ENCODE results near the gene ITPRIPL2.

Gene ITPRIPL2

GRCh38 chr16:19147627-19148026 lies 33.9 kb downstream of the ITPRIPL2 start:
- no peak for DNase-seq

GRCh38 chr16:19148189-19148588 lies 34.4 kb downstream of the ITPRIPL2 start:
- DNase-seq: no peak

GRCh38 chr16:19151310-19151709 lies 37.5 kb downstream of the ITPRIPL2 start:
- DNase-seq: no peak

- no peak for DNase-seq
Measured at GRCh38 chr16:19152042-19152441, 38.3 kb downstream of the ITPRIPL2 start.

GRCh38 chr16:19153876-19154275 lies 40.1 kb downstream of the ITPRIPL2 start:
- no peak for DNase-seq

- no peak for DNase-seq
Measured at GRCh38 chr16:19162085-19162484, 48.3 kb downstream of the ITPRIPL2 start.

- DNase-seq: no peak
Measured at GRCh38 chr16:19163215-19163614, 49.5 kb downstream of the ITPRIPL2 start.

- no peak for DNase-seq
Measured at GRCh38 chr16:19164285-19164684, 50.5 kb downstream of the ITPRIPL2 start.

GRCh38 chr16:19165101-19165500 lies 51.3 kb downstream of the ITPRIPL2 start:
- no peak for DNase-seq

GRCh38 chr16:19166500-19166899 lies 52.7 kb downstream of the ITPRIPL2 start:
- peak; percentile 49 for DNase-seq

GRCh38 chr16:19167710-19168370 lies 54.1 kb downstream of the ITPRIPL2 start, which contains the start of gene SYT17:
Gene SYT17 (plus strand): TSS chr16:19168240. CDS start chr16:19168647, 407 bp downstream.
- peak; percentile 42 for DNase-seq

- DNase-seq: peak; percentile 59
Measured at GRCh38 chr16:19168371-19169081, 54.8 kb downstream of the ITPRIPL2 start.

- DNase-seq: no peak
Measured at GRCh38 chr16:19169082-19169639, 55.4 kb downstream of the ITPRIPL2 start.

GRCh38 chr16:19170043-19170655 lies 56.4 kb downstream of the ITPRIPL2 start:
- no peak for DNase-seq

Data from DMS79 (cell line).